ENCODE measurements around the gene DNAH2. TPM values are rescaled to one million over a fixed set of nuclear protein-coding genes. Genes with fewer than 3 reads are reported as not detected.

Gene DNAH2
- not detected in 2 replicates for total RNA-seq

GRCh38 chr17:7716901-7717755 lies at the start of gene DNAH2:
TSS of gene DNAH2 (plus strand) at chr17:7717744. CDS start at chr17:7719735, 1,991 bp downstream.
- intact Hi-C loops (cut with micrococcal nuclease), result no loop called here

GRCh38 chr17:7668482-7668881 lies 49.1 kb upstream of the DNAH2 start:
- intact Hi-C loops (cut with micrococcal nuclease), result no loop called here

GRCh38 chr17:7673239-7673638 lies 44.3 kb upstream of the DNAH2 start:
- intact Hi-C loops (cut with micrococcal nuclease), result no loop called here

- intact Hi-C loops (cut with micrococcal nuclease), result no loop called here
Measured at GRCh38 chr17:7674934-7675333, 42.6 kb upstream of the DNAH2 start.

DNA sequence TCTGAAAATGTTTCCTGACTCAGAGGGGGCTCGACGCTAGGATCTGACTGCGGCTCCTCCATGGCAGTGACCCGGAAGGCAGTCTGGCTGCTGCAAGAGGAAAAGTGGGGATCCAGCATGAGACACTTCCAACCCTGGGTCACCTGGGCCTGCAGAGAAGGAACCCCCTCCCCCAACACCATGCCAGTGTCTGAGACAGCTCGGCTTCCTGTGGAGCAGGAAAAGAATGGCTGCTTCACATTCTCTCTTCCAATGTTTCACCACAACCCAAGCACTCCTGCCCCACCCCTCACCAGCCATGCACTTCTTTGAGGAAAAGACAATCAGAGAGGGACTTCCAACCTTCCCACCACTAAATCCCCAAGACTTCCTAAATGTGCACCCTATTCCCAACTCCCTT lies 41.0 kb upstream of the DNAH2 start:
- intact Hi-C loops (cut with micrococcal nuclease), result no loop called here

DNA sequence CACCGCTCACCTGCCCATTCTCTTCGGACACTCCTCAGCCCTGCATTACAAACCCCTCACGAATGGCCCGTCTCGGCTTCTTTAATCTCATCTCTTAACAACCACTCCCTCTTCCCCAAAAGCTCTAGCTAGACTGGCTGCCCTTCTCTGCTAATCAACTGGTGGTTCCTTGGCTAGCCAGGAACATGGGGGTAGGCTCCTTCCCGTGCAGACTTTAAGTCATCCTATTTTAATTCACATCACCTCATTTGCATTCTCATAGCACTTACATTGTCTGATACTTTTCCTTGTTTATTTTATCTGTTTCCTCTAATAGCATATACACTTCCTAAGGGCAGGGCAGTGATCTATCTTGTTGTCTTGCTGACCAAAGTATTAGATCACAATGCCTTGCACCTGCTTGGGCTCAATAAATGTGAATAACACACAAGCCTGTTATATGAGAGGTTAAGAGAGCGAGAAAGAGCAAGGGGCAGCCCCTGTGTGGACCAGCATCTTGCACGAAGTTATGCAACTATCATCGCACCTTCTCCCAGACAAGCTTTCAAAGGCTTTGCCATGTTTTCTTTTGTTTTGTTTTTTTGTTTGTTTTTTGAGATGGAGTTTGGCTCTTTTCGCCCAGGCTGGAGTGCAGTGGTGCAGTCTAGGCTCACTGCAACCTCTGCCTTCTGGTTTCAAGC lies 40.0 kb upstream of the DNAH2 start:
- intact Hi-C loops (cut with micrococcal nuclease), result no loop called here

GRCh38 chr17:7684851-7685532 lies 32.6 kb upstream of the DNAH2 start:
- intact Hi-C loops (cut with micrococcal nuclease), result loop anchor here (5.0 to 10.0 kb wide), 5 partner anchors 283 to 440 kb away; partner anchors contain the start of genes ACAP1, CTDNEP1, ELP5 and HES7

DNA sequence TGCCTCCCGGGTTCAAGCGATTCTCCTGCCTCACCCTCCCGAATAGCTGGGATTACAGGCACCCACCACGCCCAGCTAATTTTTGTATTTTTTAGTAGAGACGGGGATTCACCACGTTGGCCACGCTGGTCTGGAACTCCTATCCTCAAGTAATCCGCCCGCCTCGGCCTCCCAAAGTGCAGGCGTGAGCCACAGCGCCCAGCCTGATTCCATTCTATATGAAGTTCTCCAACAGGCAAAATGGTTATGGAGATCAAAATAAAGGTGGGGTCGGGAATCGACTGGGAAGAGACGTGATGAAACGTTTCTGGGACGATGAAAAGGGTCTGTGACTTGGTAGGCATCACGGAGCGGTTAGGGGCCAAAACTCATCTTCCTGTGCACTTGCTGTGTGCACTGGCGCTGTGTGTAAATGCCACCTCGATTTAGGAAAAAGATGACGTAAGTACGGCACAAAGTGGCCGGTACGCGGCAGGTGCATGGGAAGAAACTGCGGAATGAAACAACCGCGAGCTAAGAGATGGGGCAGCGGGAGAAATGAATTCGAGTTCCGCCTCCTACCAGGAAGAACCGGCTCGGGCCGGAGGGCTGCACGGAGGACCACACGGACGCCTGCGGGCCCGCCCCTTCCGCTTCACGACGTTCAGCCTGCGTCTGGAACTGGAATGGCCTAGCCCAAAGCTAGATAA lies 31.9 kb upstream of the DNAH2 start:
- intact Hi-C loops (cut with micrococcal nuclease), result loop anchor here (2.0 to 10.0 kb wide), 12 partner anchors 113 to 537 kb away; partner anchors contain the start of genes ACAP1, CTDNEP1, EIF5A and ELP5

DNA sequence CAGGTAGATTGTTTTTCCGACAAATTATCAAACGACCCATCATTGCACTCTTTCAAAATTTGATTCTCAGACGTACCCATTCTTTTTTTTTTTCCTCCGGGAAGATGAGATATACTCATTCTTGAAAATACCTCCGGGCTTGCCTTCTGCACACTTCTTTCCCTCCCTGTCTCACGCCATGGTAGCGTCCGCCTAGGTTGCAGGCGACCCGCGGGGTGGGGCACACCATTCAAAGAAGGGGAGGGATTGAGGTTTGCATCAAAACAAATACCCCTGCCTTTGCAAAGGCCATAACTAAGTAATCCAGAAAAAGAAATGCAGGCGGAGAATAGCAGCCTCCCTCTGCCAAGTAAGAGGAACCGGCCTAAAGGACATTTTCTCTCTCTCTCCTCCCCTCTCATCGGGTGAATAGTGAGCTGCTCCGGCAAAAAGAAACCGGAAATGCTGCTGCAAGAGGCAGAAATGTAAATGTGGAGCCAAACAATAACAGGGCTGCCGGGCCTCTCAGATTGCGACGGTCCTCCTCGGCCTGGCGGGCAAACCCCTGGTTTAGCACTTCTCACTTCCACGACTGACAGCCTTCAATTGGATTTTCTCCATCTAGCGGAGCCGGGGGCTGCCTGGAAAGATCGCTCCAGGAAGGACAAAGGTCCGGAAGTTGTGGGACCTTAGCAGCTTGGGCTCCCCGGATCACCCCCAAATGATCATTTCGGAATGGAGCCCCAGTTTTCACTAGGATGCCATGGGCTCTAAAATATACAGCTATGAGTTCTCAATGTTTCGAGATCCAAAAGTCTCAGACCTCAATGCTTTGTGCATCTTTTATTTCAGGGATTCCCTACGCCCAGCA lies 31.1 kb upstream of the DNAH2 start:
- intact Hi-C loops (cut with micrococcal nuclease), result loop anchor here (1.0 to 10.0 kb wide), 13 partner anchors 36 to 536 kb away; partner anchors contain the start of genes ACAP1, ATP1B2, CTDNEP1 and EIF5A

GRCh38 chr17:7687072-7687907 lies 30.3 kb upstream of the DNAH2 start, which contains the start of gene TP53:
TSS of gene TP53 (minus strand) at chr17:7687490. CDS start at chr17:7676594, 10,896 bp downstream.
- intact Hi-C loops (cut with micrococcal nuclease), result loop anchor here (1.0 to 10.0 kb wide), 13 partner anchors 37 to 536 kb away; partner anchors contain the start of genes ACAP1, ATP1B2, CTDNEP1 and EIF5A

- intact Hi-C loops (cut with micrococcal nuclease), result loop anchor here (1.0 to 10.0 kb wide), 18 partner anchors 38 to 535 kb away; partner anchors contain the start of genes ACAP1, ATP1B2, CTDNEP1 and EIF5A
Measured at GRCh38 chr17:7687908-7688807, 29.4 kb upstream of the DNAH2 start, which contains the start of gene WRAP53. TSS of gene WRAP53 (plus strand) at chr17:7688477. CDS start at chr17:7688649, 172 bp downstream.

GRCh38 chr17:7688808-7689316 lies 28.7 kb upstream of the DNAH2 start:
- intact Hi-C loops (cut with micrococcal nuclease), result loop anchor here (1.0 to 10.0 kb wide), 10 partner anchors 57 to 437 kb away; partner anchors contain the start of genes ACAP1, CTDNEP1, ELP5 and HES7

GRCh38 chr17:7695586-7695985 lies 22.0 kb upstream of the DNAH2 start:
- intact Hi-C loops (cut with micrococcal nuclease), result no loop called here

DNA sequence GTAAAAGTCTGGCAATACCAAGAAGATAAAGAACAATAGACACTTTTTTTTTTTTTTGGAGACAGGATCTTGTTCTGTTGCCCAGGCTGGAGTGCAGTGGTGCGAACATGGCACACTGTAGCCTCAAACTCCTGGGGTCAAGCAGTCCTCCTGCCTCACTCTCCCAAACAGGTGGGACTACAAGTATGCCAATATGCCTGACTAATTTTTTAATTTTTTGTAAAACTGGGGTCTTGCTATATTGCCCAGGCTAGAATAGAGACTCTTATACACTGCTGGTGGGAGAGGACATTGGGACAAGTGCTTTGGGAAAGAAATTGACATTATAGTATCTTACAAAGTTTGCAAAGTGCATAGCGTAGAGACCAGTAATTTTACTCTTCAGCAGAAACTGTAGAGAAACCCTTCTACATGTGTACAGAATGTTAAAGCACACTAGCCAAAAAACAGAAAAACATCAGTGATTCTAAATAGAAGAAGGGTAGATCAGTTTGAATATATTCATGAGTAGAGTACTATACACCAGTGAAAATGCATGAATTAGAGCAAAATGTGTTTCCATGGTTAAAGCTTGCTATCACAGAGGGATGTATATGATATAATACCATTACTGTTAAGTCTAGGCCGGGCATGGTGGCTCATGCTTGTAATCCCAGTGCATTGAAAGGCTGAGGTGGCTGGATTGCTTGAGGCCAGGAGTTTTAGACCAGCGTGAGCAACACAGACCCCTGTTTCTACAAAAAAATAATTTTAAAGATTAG lies 19.5 kb upstream of the DNAH2 start:
- intact Hi-C loops (cut with micrococcal nuclease), result no loop called here

DNA sequence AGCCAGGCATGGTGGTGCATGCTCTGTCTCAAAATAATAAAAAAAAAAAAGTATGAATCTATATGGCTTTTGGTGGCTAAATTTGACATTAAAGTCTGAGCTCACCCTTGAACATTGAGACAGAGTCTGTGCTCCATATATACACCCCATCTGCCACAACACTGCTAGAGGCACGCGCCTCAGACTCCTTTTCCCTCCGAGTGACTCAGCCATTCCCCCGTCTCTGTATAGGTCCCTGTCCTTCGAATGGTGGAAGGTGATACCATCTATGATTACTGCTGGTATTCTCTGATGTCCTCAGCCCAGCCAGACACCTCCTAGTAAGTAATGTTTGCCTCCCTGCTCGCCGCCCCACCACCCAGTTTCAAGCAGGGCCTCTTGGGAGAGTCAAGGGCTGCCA lies 17.0 kb upstream of the DNAH2 start:
- intact Hi-C loops (cut with micrococcal nuclease), result no loop called here

- intact Hi-C loops (cut with micrococcal nuclease), result no loop called here
Measured at GRCh38 chr17:7701681-7702080, 15.9 kb upstream of the DNAH2 start.

DNA sequence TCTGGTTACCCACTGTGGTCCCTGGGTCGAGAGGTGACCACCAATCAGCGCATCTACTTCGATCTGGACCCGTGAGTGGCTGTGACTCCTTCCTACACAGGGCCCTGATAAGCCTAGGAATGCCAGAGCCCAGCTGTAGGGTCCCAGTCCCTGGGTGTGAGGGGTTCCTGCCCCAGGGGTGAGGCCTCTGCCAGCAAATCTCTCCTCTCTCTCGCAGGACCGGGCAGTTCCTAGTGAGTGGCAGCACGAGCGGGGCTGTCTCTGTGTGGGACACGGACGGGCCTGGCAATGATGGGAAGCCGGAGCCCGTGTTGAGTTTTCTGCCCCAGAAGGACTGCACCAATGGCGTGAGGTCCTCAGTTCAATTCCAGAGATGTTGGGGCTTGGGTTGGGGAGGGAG lies 14.8 kb upstream of the DNAH2 start:
- intact Hi-C loops (cut with micrococcal nuclease), result no loop called here

All from T-helper 2 cell treated with Interferon-gamma antibody and Interleukin-4, amounts not matched to agents 100 ng/mL and 5 ng/mL, for 36 hours (primary cell).